ENCODE measurements around the gene SEMA5A.

DNA sequence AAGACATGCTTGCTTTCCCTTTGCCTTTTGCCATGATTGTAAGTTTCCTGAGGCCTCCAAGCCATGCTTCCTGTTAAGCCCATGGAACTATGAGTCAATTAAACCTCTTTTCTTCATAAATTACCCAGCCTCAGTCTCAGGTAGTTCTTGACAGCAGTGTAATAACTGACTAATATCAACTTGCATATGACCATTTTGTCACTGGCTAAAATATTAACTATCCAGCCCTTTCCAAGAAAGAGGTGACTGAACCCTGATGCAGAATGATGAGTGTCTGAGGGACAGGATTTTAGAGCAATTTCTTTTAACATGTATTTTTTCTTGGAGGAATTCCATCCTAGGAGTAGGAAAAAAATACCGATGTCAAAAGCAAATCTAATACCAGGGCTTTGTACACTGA lies 266.1 kb downstream of the SEMA5A start:
- TF ChIP-seq, protein P1, sequence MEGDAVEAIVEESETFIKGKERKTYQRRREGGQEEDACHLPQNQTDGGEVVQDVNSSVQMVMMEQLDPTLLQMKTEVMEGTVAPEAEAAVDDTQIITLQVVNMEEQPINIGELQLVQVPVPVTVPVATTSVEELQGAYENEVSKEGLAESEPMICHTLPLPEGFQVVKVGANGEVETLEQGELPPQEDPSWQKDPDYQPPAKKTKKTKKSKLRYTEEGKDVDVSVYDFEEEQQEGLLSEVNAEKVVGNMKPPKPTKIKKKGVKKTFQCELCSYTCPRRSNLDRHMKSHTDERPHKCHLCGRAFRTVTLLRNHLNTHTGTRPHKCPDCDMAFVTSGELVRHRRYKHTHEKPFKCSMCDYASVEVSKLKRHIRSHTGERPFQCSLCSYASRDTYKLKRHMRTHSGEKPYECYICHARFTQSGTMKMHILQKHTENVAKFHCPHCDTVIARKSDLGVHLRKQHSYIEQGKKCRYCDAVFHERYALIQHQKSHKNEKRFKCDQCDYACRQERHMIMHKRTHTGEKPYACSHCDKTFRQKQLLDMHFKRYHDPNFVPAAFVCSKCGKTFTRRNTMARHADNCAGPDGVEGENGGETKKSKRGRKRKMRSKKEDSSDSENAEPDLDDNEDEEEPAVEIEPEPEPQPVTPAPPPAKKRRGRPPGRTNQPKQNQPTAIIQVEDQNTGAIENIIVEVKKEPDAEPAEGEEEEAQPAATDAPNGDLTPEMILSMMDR (IDR thresholded peaks at IDR 0.05) = no peak
- TF ChIP-seq FOXP1 (CRISPR knock-in tag; IDR thresholded peaks at IDR 0.05; ENCODE audit: borderline replicate concordance) (no peak), NFYB (CRISPR knock-in tag; conservative IDR thresholded peaks at IDR 0.05; ENCODE audit: low read depth) (no peak), ATF3 (CRISPR knock-in tag; conservative IDR thresholded peaks at IDR 0.05) (no peak), GABPB1 (CRISPR knock-in tag; IDR thresholded peaks at IDR 0.05) (no peak), E2F1 (CRISPR knock-in tag; IDR thresholded peaks at IDR 0.05) (no peak), ZSCAN18 (CRISPR knock-in tag; IDR thresholded peaks at IDR 0.05) (no peak), PRDM15 (CRISPR knock-in tag; IDR thresholded peaks at IDR 0.05) (no peak), EMX1 (CRISPR knock-in tag; IDR thresholded peaks at IDR 0.05) (no peak), USF2 (CRISPR knock-in tag; IDR thresholded peaks at IDR 0.05) (no peak)
- TF ChIP-seq, protein P2, sequence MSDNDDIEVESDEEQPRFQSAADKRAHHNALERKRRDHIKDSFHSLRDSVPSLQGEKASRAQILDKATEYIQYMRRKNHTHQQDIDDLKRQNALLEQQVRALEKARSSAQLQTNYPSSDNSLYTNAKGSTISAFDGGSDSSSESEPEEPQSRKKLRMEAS (CRISPR knock-in tag; IDR thresholded peaks at IDR 0.05) = no peak

Measured in WTC11 (cell line).